H1 (cell line): Measurements from ENCODE around the gene RHOH. TPM values are rescaled to one million over a fixed set of nuclear protein-coding genes. Genes with fewer than 3 reads are reported as not detected.

Experiments
- CTCF ChIA-PET: fragments of 300-600 bp; sonication (Branson Sonifier 250); formaldehyde crosslinking; loops from one replicate; lab custom pipeline; 2021; ENCODE audit not compliant: partially characterized antibody; lab: Charles Lee
- POLR2A ChIA-PET: fragments of 300-600 bp; sonication (Branson Sonifier 250); formaldehyde crosslinking; loops from one replicate; lab custom pipeline; 2021; ENCODE audit warnings: inconsistent platforms; ENCODE audit not compliant: partially characterized antibody; lab: Charles Lee
- DNase-seq, 2 experiments: peaks; one replicate each; pipeline versions ENCODE4 v3.0.0 to v3.0.0-alpha.2; 2010 to 2022; ENCODE audit warnings: low spot score in 2 of 2, low read depth in 1 of 2, mixed read lengths in 1 of 2
- FAIRE-seq: peaks from 2 replicates; lab custom pipeline; 2011; peaks lifted over from hg19 to GRCh38; lab: Jason Lieb, UNC
- H2AFZ ChIP-seq: 2 replicates; pipeline ENCODE4 v1.8.1; 2012; ENCODE audit warnings: low read length, inconsistent platforms
- H2AK5ac ChIP-seq: 2 replicates; pipeline ENCODE4 v1.6.1; 2013; ENCODE audit warnings: low read depth, low read length
- H2BK120ac ChIP-seq: replicated peaks from 2 replicates; pipeline ENCODE3; 2013; ENCODE audit warnings: low read depth, low read length, inconsistent platforms
- H2BK12ac ChIP-seq: 2 replicates; pipeline ENCODE4 v1.6.1; 2013; ENCODE audit warnings: low read depth, low read length
- H2BK15ac ChIP-seq: 2 replicates; pipeline ENCODE4 v1.6.1; 2013; ENCODE audit warnings: low read length
- H2BK20ac ChIP-seq: 2 replicates; pipeline ENCODE4 v1.6.1; 2013; ENCODE audit warnings: low read length
- H2BK5ac ChIP-seq: 2 replicates; pipeline ENCODE4 v1.6.1; 2013; ENCODE audit warnings: low read depth, low read length
- H3K14ac ChIP-seq: 2 replicates; pipeline ENCODE4 v1.6.1; 2013; ENCODE audit warnings: inconsistent platforms; ENCODE audit not compliant: insufficient read length
- H3K18ac ChIP-seq: 2 replicates; pipeline ENCODE4 v1.6.1; 2013; ENCODE audit warnings: low read length; ENCODE audit errors: extremely low read depth
- H3K23ac ChIP-seq: 2 replicates; pipeline ENCODE4 v1.6.1; 2013; ENCODE audit warnings: inconsistent platforms; ENCODE audit not compliant: insufficient read length
- H3K23me2 ChIP-seq: 2 replicates; pipeline ENCODE4 v1.6.1; 2013; ENCODE audit warnings: low read depth, low read length
- H3K27ac ChIP-seq: 2 replicates; pipeline ENCODE4 v1.6.1; 2011; ENCODE audit warnings: low read depth, low read length, inconsistent platforms
- H3K27me3 ChIP-seq, 4 experiments: replicated peaks in 1 of 4; 1 replicate in 1 of 4; 2 replicates in 3 of 4; pipeline versions ENCODE4 v1.6.1 to v1.8.1; 2011 to 2013; ENCODE audit warnings: low read length in 3 of 4, mild to moderate bottlenecking in 3 of 4, inconsistent platforms in 2 of 4, mixed read lengths in 2 of 4, moderate library complexity in 1 of 4; ENCODE audit not compliant: control insufficient read depth in 3 of 4, insufficient read depth in 3 of 4; ENCODE audit errors: extremely low read depth in 1 of 4
- H3K36me3 ChIP-seq, 4 experiments: 2 replicates each; pipeline versions ENCODE4 v1.6.1 to v1.8.1; 2011 to 2013; ENCODE audit warnings: mild to moderate bottlenecking in 4 of 4, low read length in 3 of 4, moderate library complexity in 2 of 4, control low read depth in 1 of 4, inconsistent platforms in 1 of 4; ENCODE audit not compliant: insufficient read depth in 4 of 4, control insufficient read depth in 2 of 4
- H3K4ac ChIP-seq: replicated peaks from 2 replicates; pipeline ENCODE3; 2013; ENCODE audit warnings: low read length, low read depth, mixed read lengths, inconsistent platforms; ENCODE audit not compliant: insufficient read length
- H3K4me1 ChIP-seq, 4 experiments: replicated peaks in 1 of 4; 1 replicate in 1 of 4; 2 replicates in 3 of 4; pipeline versions ENCODE4 v1.6.1 to v1.8.1; 2011 to 2013; ENCODE audit warnings: low read length in 3 of 4, inconsistent platforms in 2 of 4, mixed read lengths in 1 of 4; ENCODE audit not compliant: insufficient read depth in 4 of 4, control insufficient read depth in 3 of 4
- H3K4me2 ChIP-seq, 2 experiments: 2 replicates each; pipeline versions ENCODE4 v1.6.1 to v1.8.1; 2011 to 2013; ENCODE audit warnings: low read depth in 2 of 2, low read length in 2 of 2, control low read depth in 1 of 2, inconsistent platforms in 1 of 2, mild to moderate bottlenecking in 1 of 2; ENCODE audit not compliant: insufficient read depth in 1 of 2
- H3K4me3 ChIP-seq, 4 experiments: fragments of 200-600, 300-600 bp in 1 of 4; sonication (generic), shearing (Covaris generic), sonication (Bioruptor Twin) in 1 of 4; 2 replicates each; pipeline versions ENCODE4 v1.5.1 to v1.8.1; 2011 to 2016; ENCODE audit warnings: low read length in 4 of 4, low read depth in 3 of 4, control low read depth in 2 of 4, inconsistent platforms in 2 of 4, mild to moderate bottlenecking in 2 of 4, mixed read lengths in 1 of 4, moderate library complexity in 1 of 4; ENCODE audit not compliant: insufficient read depth in 2 of 4; ENCODE audit errors: extremely low read depth in 1 of 4
- H3K56ac ChIP-seq: replicated peaks from 2 replicates; pipeline ENCODE3; 2013; ENCODE audit warnings: low read depth, mild to moderate bottlenecking, mixed read lengths, low read length, inconsistent platforms; ENCODE audit not compliant: insufficient read length
- H3K79me1 ChIP-seq: 2 replicates; pipeline ENCODE4 v1.6.1; 2013; ENCODE audit warnings: low read depth, low read length, control low read depth
- H3K79me2 ChIP-seq, 2 experiments: 2 replicates each; pipeline versions ENCODE4 v1.6.1 to v1.8.1; 2012 to 2013; ENCODE audit warnings: low read length in 2 of 2, mild to moderate bottlenecking in 2 of 2, inconsistent platforms in 1 of 2; ENCODE audit not compliant: insufficient read depth in 2 of 2, control insufficient read depth in 1 of 2
- H3K9ac ChIP-seq, 4 experiments: replicated peaks in 1 of 4; 1 replicate in 1 of 4; 2 replicates in 3 of 4; pipeline versions ENCODE4 v1.6.1 to v1.8.1; 2011 to 2013; ENCODE audit warnings: low read depth in 3 of 4, low read length in 3 of 4, control low read depth in 2 of 4, mild to moderate bottlenecking in 2 of 4, moderate library complexity in 2 of 4, inconsistent platforms in 1 of 4; ENCODE audit errors: extremely low read depth in 1 of 4
- H3K9me3 ChIP-seq, 2 experiments: 2 replicates each; pipeline versions ENCODE4 v1.6.1 to v1.8.1; 2012 to 2013; ENCODE audit warnings: mild to moderate bottlenecking in 2 of 2, moderate library complexity in 2 of 2, control low read depth in 1 of 2, inconsistent platforms in 1 of 2, low read depth in 1 of 2, low read length in 1 of 2, mixed read lengths in 1 of 2; ENCODE audit not compliant: insufficient read depth in 2 of 2
- H4K20me1 ChIP-seq, 2 experiments: replicated peaks in 1 of 2; 2 replicates each; pipeline versions ENCODE3 to v1.8.1; 2011 to 2013; ENCODE audit warnings: inconsistent platforms in 2 of 2, low read length in 2 of 2, mild to moderate bottlenecking in 1 of 2; ENCODE audit not compliant: insufficient read depth in 2 of 2, control insufficient read depth in 1 of 2
- H4K5ac ChIP-seq: 2 replicates; pipeline ENCODE4 v1.6.1; 2013; ENCODE audit warnings: low read length, low read depth, mixed read lengths, inconsistent platforms; ENCODE audit not compliant: insufficient read length
- H4K8ac ChIP-seq: 2 replicates; pipeline ENCODE4 v1.8.0; 2013; ENCODE audit warnings: mild to moderate bottlenecking, moderate library complexity, low read length, inconsistent platforms; ENCODE audit not compliant: insufficient read depth; ENCODE audit errors: extremely low read depth
- H4K91ac ChIP-seq: replicated peaks from 2 replicates; pipeline ENCODE3; 2013; ENCODE audit warnings: low read length, mixed read lengths, inconsistent platforms; ENCODE audit not compliant: insufficient read length
- WGBS, 2 experiments: shearing (Covaris generic) in 1 of 2; methylation state at CpG; one replicate each; pipeline versions ENCODE4 v1.1.6 to v1.1.7; 2013 to 2015; ENCODE audit warnings: low lambda C conversion rate in 2 of 2, mixed read lengths in 2 of 2, inconsistent platforms in 1 of 2, low coverage in 1 of 2, missing lambda C conversion rate in 1 of 2; ENCODE audit not compliant: insufficient replicate concordance in 2 of 2, insufficient coverage in 1 of 2, insufficient read length in 1 of 2; ENCODE audit errors: extremely low coverage in 1 of 2, missing lambda C conversion rate in 1 of 2; 5-methylcytosine and 5-hydroxymethylcytosine counted together
- polyA plus RNA-seq, 7 experiments: library from polyadenylated mRNA; depleted of rRNA in 3 of 7; stranded (reverse) in 5 of 7; unstranded in 2 of 7; fragments of >200 nt in 5 of 7; fragments of 200-250 nt in 2 of 7; gene quantifications; 1 replicate in 5 of 7; 2 replicates in 1 of 7; 4 replicates in 1 of 7; pipeline versions ENCODE4 v1.2.1 to v1.2.3, GENCODE V29; 2011 to 2013; ENCODE audit warnings: missing spikeins in 2 of 7, mixed read lengths in 2 of 7
- total RNA-seq: library from RNA; stranded (reverse); fragmentation: NEBNext Ultra II Directional; extraction: Animal tissue kit (Norgen Biotek cat#: 25700); gene quantifications from 2 replicates; pipeline ENCODE4 v1.2.1, GENCODE V29; 2021

Gene RHOH
- total and polyA plus RNA-seq, 2 of the 8 experiments (the other 6 are each of a cell fraction or from before 2014, with no cell fraction given) = 5.9 to 6.9 TPM

DNA sequence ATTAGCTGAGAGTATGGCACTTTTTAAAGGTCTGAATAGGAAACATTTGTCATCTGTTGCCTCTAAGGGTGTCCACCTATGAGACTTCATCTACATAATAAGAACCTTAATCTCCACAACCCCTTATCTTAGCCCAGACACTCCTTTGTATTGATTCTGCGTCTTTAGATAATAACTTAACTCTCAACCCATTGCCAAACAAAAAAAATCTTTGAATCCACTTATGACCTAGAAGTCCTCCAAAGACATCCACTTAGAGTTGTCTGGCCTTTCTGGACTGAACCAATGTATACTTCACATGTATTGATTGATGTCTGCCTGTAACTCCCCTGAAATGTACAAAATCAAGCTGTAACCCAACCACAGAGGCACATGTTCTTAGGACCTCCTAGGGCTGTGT is 72.3 kb downstream of the RHOH start:
- POLR2A ChIA-PET = interaction anchor here (1.1 kb wide), 1 partner anchor 213 kb away, joined by 3 read pairs; the partner anchor contains the start of gene N4BP2
- H2AK5ac ChIP-seq = no peak overlapping the region
- H2BK12ac ChIP-seq = no peak overlapping the region
- H3K27ac ChIP-seq = no peak overlapping the region
- 50% methylated on average over 1 of the region's 1 CpG; no CpG with 5 or more reads in 1 of the 2 experiments for WGBS, 2 experiments
- H3K79me1 ChIP-seq = no peaks in the 10 kb centered on the region
- no peaks in the 10 kb centered on the region for H4K20me1 ChIP-seq
- H3K9ac ChIP-seq = no peak overlapping the region
- no peaks in the 10 kb centered on the region for H3K23me2 ChIP-seq
- no peak overlapping the region for H3K4ac ChIP-seq
- H2BK20ac ChIP-seq = no peak overlapping the region
- no peak for DNase-seq
- H2AFZ ChIP-seq = no peak overlapping the region
- H3K4me2 ChIP-seq = no peak overlapping the region
- H3K56ac ChIP-seq = no peak overlapping the region
- no peak overlapping the region for H2BK5ac ChIP-seq
- no peak overlapping the region for H3K4me3 ChIP-seq
- H4K91ac ChIP-seq = no peak overlapping the region
- no peaks in the 10 kb centered on the region for H3K27me3 ChIP-seq
- H3K18ac ChIP-seq = no peak overlapping the region
- no peaks in the 10 kb centered on the region for H3K36me3 ChIP-seq
- no peaks in the 10 kb centered on the region for H3K9me3 ChIP-seq
- CTCF ChIA-PET = interaction anchor here (1.0 to 2.6 kb wide), 2 partner anchors 11 to 24 kb away, joined by 3 to 11 read pairs; no protein-coding TSS in a partner anchor
- no peak overlapping the region for H2BK120ac ChIP-seq
- H2BK15ac ChIP-seq = no peak overlapping the region
- no peak overlapping the region for H4K8ac ChIP-seq
- FAIRE-seq = no peak
- no peak overlapping the region for H3K23ac ChIP-seq
- H3K79me2 ChIP-seq = no peaks in the 10 kb centered on the region
- no peak overlapping the region for H3K14ac ChIP-seq
- no peak overlapping the region for H4K5ac ChIP-seq
- H3K4me1 ChIP-seq = peaks cover 1 to 6% (median 3%) of the 10 kb centered on the region in 4 experiments; a peak in 2 of 7 replicates
